ACC112 (cell line): ENCODE measurements around the gene DNM1.

ENCODE experiments used
- H2AFZ ChIP-seq: fragments of 200-600 bp; sonication (generic); one replicate; pipeline ENCODE4 v1.6.0; 2017; ENCODE audit warnings: antibody characterized with exemption, low read length; ENCODE audit not compliant: unreplicated experiment
- H3K27ac ChIP-seq: fragments of 200-600 bp; sonication (generic); 2 replicates; pipeline ENCODE4 v1.5.1; 2014; ENCODE audit warnings: low read depth, mild to moderate bottlenecking, antibody characterized with exemption, low read length, moderate library complexity
- H3K27me3 ChIP-seq: fragments of 200-600 bp; sonication (generic); 2 replicates; pipeline ENCODE4 v1.6.1; 2014; ENCODE audit warnings: mild to moderate bottlenecking, antibody characterized with exemption, low read length, moderate library complexity, mixed read lengths; ENCODE audit not compliant: insufficient read depth
- H3K36me3 ChIP-seq: fragments of 200-600 bp; sonication (generic); 2 replicates; pipeline ENCODE4 v1.6.1; 2016; ENCODE audit warnings: mild to moderate bottlenecking, antibody characterized with exemption, low read length, moderate library complexity, mixed read lengths; ENCODE audit not compliant: insufficient read depth
- H3K4me1 ChIP-seq: fragments of 200-600 bp; sonication (generic); one replicate; pipeline ENCODE4 v1.6.1; 2016; ENCODE audit warnings: low read length, mixed read lengths; ENCODE audit not compliant: insufficient read depth, unreplicated experiment, control insufficient read depth
- H3K4me3 ChIP-seq: fragments of 200-600 bp; sonication (generic); 2 replicates; pipeline ENCODE4 v1.5.1; 2014; ENCODE audit warnings: mild to moderate bottlenecking, low read depth, low read length
- H3K79me2 ChIP-seq: fragments of 200-600 bp; sonication (generic); one replicate; pipeline ENCODE4 v1.6.0; 2016; ENCODE audit warnings: low read length; ENCODE audit not compliant: control insufficient read depth, unreplicated experiment, insufficient read depth

The DNM1 gene

DNA sequence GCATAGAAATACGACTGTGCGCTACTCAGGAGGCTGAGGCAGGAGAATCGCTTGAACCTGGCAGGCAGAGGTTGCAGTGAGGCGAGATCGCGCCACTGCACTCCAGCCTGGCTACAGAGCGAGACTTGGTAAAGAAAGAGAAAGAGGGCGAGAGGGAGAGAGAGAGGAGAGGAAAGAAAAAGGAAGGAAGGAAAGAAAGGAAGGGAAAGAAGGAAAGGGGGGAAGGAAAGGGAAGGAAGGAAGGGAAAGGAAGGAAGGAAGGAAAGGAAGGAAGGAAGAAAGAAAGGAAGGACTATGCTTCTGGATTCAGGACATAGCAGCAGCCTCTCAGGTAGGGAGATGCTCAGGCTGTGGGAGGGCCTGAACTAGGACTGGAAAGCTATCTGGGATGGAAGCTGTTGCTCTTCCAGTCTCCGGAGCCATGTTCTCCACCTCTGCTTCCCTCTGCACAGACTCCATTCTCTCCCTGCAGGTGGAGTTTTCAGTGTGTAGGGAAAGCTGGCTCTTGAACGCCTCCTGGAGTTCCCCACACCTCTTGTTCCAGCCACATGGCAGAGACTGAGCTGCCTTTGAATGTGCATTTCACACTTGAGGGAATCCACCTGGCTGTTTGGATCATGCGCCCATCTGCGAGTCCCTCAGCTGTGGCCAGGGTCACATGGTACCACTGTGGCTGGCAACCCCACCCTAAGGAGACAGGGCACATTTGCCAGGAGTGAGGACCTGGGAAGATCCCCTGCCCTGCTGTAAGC is 82.0 kb downstream of the DNM1 start:
- Histone ChIP-seq H3K27me3 (no peaks in the 10 kb centered on the region), H3K27ac (no peak overlapping the region), H3K36me3 (peaks cover 7% of the 10 kb centered on the region; the same call in 1 of the 2 replicates), H3K4me3 (no peak overlapping the region), H3K79me2 (no peaks in the 10 kb centered on the region), H2AFZ (no peak overlapping the region), H3K4me1 (no peaks in the 10 kb centered on the region)

- Histone ChIP-seq H3K4me3 (no peak overlapping the region), H2AFZ (no peak overlapping the region), H3K4me1 (no peaks in the 10 kb centered on the region), H3K27ac (no peak overlapping the region), H3K79me2 (no peaks in the 10 kb centered on the region), H3K36me3 (peaks cover 7% of the 10 kb centered on the region; the same call in 1 of the 2 replicates), H3K27me3 (no peaks in the 10 kb centered on the region)
Observed at GRCh38 chr9:128286440-128286839, 83.3 kb downstream of the DNM1 start.

GRCh38 chr9:128288273-128289004 is 85.3 kb downstream of the DNM1 start:
- Histone ChIP-seq H3K4me1 (no peaks in the 10 kb centered on the region), H3K36me3 (peaks cover 7% of the 10 kb centered on the region; the same call in 1 of the 2 replicates), H3K4me3 (no peak overlapping the region), H2AFZ (no peak overlapping the region), H3K79me2 (no peaks in the 10 kb centered on the region), H3K27me3 (no peaks in the 10 kb centered on the region), H3K27ac (no peak overlapping the region)

GRCh38 chr9:128292009-128292408 is 88.8 kb downstream of the DNM1 start:
- Histone ChIP-seq H3K4me3 (no peak overlapping the region), H3K79me2 (no peaks in the 10 kb centered on the region), H3K36me3 (peaks cover 3% of the 10 kb centered on the region; the same call in 1 of the 2 replicates), H3K27ac (no peak overlapping the region), H3K27me3 (no peaks in the 10 kb centered on the region), H3K4me1 (peaks cover 14% of the 10 kb centered on the region), H2AFZ (no peak overlapping the region)

- Histone ChIP-seq H3K79me2 (no peaks in the 10 kb centered on the region), H3K27ac (no peak overlapping the region), H2AFZ (no peak overlapping the region), H3K4me3 (no peak overlapping the region), H3K36me3 (peaks cover 2% of the 10 kb centered on the region; the same call in 1 of the 2 replicates), H3K4me1 (peaks cover 16% of the 10 kb centered on the region), H3K27me3 (no peaks in the 10 kb centered on the region)
Observed at GRCh38 chr9:128293091-128293490, 89.9 kb downstream of the DNM1 start.

DNA sequence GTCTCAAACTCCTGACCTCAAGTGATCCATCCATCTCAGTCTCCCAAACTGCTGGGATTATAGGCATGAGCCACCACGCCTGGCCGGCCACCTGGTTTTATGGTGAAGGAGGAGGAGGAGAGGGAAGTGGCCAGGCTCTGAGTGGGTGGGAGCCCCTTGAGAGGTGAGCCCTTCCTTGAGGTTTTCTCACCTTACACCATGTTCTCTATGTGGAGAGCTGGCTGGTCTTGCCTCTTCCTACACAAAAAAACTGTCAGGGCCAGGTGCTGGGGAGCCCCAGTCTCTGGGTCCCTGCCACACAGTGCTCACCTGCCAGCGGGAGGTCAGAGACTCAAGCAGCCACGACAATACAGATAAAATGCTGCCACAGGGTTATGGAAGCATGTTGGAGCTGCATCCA is 91.0 kb downstream of the DNM1 start:
- Histone ChIP-seq H3K79me2 (no peaks in the 10 kb centered on the region), H3K27ac (no peak overlapping the region), H2AFZ (no peak overlapping the region), H3K36me3 (no peaks in the 10 kb centered on the region), H3K27me3 (no peaks in the 10 kb centered on the region), H3K4me3 (no peak overlapping the region), H3K4me1 (peaks cover 16% of the 10 kb centered on the region)

DNA sequence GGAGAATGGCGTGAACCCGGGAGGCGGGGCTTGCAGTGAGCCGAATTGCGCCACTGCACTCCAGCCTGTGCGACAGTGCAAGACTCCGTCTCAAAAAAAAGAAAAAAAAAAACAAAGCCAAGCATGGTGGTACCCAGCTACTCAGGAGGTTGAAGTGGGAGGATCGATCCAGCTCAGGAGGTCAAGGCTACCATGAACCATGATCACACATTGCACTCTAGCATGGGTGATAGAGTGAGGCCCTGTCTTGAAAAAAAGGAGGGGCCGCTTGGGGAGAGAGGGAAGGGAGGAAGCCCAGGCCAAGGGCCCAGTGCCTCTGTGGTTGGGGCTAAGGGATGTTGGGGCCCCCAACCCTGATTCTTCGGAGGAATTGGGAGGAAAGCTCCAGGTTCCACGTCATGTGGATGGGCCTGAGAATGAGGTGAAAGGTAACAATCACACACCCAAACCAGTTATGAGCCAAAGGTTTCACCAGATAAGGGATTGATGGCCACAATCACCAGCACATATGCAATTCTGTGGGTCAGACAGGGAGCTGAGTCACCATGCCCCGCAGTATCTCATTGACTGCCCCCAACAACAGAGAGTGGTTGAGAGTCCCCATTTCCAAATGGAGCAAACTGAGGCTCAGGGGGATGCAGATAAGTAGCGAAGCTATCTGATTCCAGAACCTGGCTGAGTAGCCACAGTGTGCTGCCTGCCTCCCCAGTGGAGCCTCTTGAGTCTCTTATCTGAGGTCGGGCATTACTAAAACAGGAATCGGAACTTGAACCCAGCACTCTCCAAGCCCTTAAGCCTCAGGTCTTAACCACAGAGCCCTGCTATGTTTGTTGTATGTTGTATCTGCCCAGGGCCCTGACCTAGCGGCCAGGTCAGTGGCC is 93.4 kb downstream of the DNM1 start:
- H3K4me3 ChIP-seq, result no peak overlapping the region
- no peaks in the 10 kb centered on the region for H3K36me3 ChIP-seq
- no peaks in the 10 kb centered on the region for H3K27me3 ChIP-seq
- no peaks in the 10 kb centered on the region for H3K79me2 ChIP-seq
- no peak overlapping the region; the same call in 1 of the 2 replicates for H3K27ac ChIP-seq
- peaks cover 22% of the 10 kb centered on the region for H3K4me1 ChIP-seq
- no peak overlapping the region for H2AFZ ChIP-seq

DNA sequence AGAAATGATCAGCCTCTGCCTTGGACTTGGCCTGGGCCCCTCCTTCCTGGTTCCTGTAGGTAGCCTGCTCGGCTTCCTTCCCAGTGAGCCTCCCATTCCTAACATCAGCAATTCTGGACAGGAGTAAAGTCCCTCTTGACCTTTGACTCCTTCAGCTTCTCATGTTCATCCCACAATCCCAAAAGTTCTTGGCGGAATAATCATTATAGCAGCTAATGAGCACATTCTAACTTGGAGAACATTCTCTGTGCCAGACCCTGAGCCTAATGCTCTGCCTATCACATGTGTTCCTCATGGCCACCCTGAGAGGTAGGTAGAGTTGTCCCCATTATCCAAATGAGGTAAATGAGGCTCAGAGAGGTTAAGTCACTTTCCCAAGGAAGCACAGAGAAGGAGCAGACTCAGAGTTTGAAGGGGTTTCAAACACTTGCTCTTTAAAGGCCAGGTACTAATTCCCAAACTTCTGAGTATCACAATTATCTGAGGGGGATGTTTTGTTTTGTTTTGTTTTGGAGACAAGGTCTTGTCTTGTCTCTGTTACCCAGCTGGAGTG is 94.1 kb downstream of the DNM1 start:
- no peak overlapping the region for H3K4me3 ChIP-seq
- no peaks in the 10 kb centered on the region for H3K27me3 ChIP-seq
- no peaks in the 10 kb centered on the region for H3K36me3 ChIP-seq
- no peak overlapping the region for H2AFZ ChIP-seq
- no peak overlapping the region for H3K27ac ChIP-seq
- H3K4me1 ChIP-seq, result peaks cover 22% of the 10 kb centered on the region
- no peaks in the 10 kb centered on the region for H3K79me2 ChIP-seq

GRCh38 chr9:128298535-128299482 is 95.6 kb downstream of the DNM1 start:
- H3K79me2 ChIP-seq, result no peaks in the 10 kb centered on the region
- no peak overlapping the region for H3K27ac ChIP-seq
- H3K4me3 ChIP-seq, result no peak overlapping the region
- H3K4me1 ChIP-seq, result peaks cover 22% of the 10 kb centered on the region
- H3K36me3 ChIP-seq, result no peaks in the 10 kb centered on the region
- H3K27me3 ChIP-seq, result no peaks in the 10 kb centered on the region
- H2AFZ ChIP-seq, result no peak overlapping the region
